ENCODE results near the gene ITGA2B.
"Not testable (repeated sequence)": the region's sequence is repeated elsewhere in the genome, so short reads cannot be mapped to it uniquely, and the experiment has no call there.

The ITGA2B gene

GRCh38 chr17:44355642-44356099 is 33.8 kb downstream of the ITGA2B start:
- H3K4me3 ChIP-seq, result no peak overlapping the region
- no peak overlapping the region for H3K27ac ChIP-seq

GRCh38 chr17:44354582-44355561 is 34.6 kb downstream of the ITGA2B start:
- Histone ChIP-seq H3K27ac (no peak overlapping the region), H3K4me3 (peak overlapping the region in 5 of 7 experiments; percentile 2 to 48 (median 38))

GRCh38 chr17:44353672-44354331 is 35.6 kb downstream of the ITGA2B start:
- Histone ChIP-seq H3K4me3 (peak overlapping the region; percentile 17 to 48 (median 29)), H3K27ac (peak overlapping the region in 5 of 21 experiments; percentile 9 to 67 (median 37))

- Histone ChIP-seq H3K27ac (peak overlapping the region in 5 of 21 experiments; percentile 9 to 67 (median 37)), H3K4me3 (peak overlapping the region; percentile 17 to 48 (median 29))
Observed at GRCh38 chr17:44352828-44353671, 36.4 kb downstream of the ITGA2B start.

- Histone ChIP-seq H3K27ac (no peak overlapping the region), H3K4me3 (no peak overlapping the region)
Observed at GRCh38 chr17:44351961-44352827, 37.3 kb downstream of the ITGA2B start.

- Histone ChIP-seq H3K4me3 (no peak overlapping the region), H3K27ac (no peak overlapping the region)
Observed at GRCh38 chr17:44351464-44351863, 38.0 kb downstream of the ITGA2B start.

- H3K4me3 ChIP-seq, result no peak overlapping the region
- H3K27ac ChIP-seq, result no peak overlapping the region
Observed at GRCh38 chr17:44350733-44351226, 38.7 kb downstream of the ITGA2B start.

- Histone ChIP-seq H3K4me3 (no peak overlapping the region), H3K27ac (peak overlapping the region in 1 of 21 experiments; percentile 72)
Observed at GRCh38 chr17:44349553-44350070, 39.8 kb downstream of the ITGA2B start.

GRCh38 chr17:44348988-44349364 is 40.5 kb downstream of the ITGA2B start:
- Histone ChIP-seq H3K4me3 (no peak overlapping the region), H3K27ac (peak overlapping the region in 7 of 21 experiments; percentile 0 to 72 (median 54))

- Histone ChIP-seq H3K4me3 (no peak overlapping the region), H3K27ac (peak overlapping the region in 14 of 21 experiments; percentile 0 to 72 (median 24))
Observed at GRCh38 chr17:44348234-44348987, 41.0 kb downstream of the ITGA2B start.

- peak overlapping the region in 12 of 21 experiments; percentile 4 to 72 (median 28) for H3K27ac ChIP-seq
- not testable (repeated sequence) for H3K4me3 ChIP-seq
Observed at GRCh38 chr17:44347206-44348055, 42.0 kb downstream of the ITGA2B start.

GRCh38 chr17:44346064-44346844 is 43.2 kb downstream of the ITGA2B start:
- H3K27ac ChIP-seq, result peak overlapping the region in 18 of 21 experiments; percentile 85 to 95 (median 91)
- peak overlapping the region; percentile 72 to 94 (median 86) for H3K4me3 ChIP-seq

- H3K27ac ChIP-seq, result peak overlapping the region; percentile 68 to 97 (median 91)
- peak overlapping the region; percentile 72 to 94 (median 86) for H3K4me3 ChIP-seq
Observed at GRCh38 chr17:44345454-44346026, 43.9 kb downstream of the ITGA2B start.

GRCh38 chr17:44344939-44345453 is 44.5 kb downstream of the ITGA2B start, which contains the start of gene GRN:
Gene GRN, plus strand, starts transcription at chr17:44345302. Its CDS starts 3,863 bp downstream, at chr17:44349165.
- peak within 1 kb of the TSS; percentile 68 to 97 (median 91) for H3K27ac ChIP-seq
- H3K4me3 ChIP-seq, result peak within 1 kb of the TSS; percentile 72 to 94 (median 86)

Data from skin epidermis (tissue), 12 donors.